CD4-positive, alpha-beta T cell treated with Interleukin-6 for 4 hours (primary cell): ENCODE measurements around the gene KRT23.

Experiments
- DNase-seq: peaks from one replicate; pipeline ENCODE4 v3.0.0-alpha.2; 2020; ENCODE audit warnings: mixed read lengths

KRT23 gene

GRCh38 chr17:40937384-40937819 lies at the start of gene KRT23:
Gene KRT23 (minus strand): TSS chr17:40937646. CDS start chr17:40936603, 1,043 bp downstream.
- no peak for DNase-seq

- no peak for DNase-seq
These were observed 49.5 kb upstream of the KRT23 start for GRCh38 chr17:40986920-40987319.

DNA sequence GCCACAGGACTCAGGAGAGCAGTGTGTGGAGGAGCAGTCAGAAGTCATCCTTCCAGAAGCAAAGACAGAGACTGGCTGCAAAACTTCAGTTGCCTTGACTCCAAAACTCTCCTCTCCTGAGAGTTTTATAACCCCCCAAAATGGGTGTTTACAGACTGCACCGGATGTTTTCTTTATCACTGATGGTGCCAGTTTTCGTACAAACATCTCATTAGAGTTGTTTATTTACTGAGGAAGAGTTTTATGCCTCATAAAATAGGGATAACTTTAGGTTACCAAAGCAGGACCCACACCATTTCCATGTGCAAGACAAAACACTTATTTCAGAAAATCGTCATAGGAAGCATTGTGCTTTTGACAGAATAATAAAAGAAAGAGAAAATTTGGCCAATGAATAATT lies 46.8 kb upstream of the KRT23 start, which contains the start of gene KRT40:
KRT40 (minus strand) TSS at position 101 of the 400 bp plus-strand sequence; CDS start at position 48, 53 bp downstream.
- DNase-seq: no peak

DNA sequence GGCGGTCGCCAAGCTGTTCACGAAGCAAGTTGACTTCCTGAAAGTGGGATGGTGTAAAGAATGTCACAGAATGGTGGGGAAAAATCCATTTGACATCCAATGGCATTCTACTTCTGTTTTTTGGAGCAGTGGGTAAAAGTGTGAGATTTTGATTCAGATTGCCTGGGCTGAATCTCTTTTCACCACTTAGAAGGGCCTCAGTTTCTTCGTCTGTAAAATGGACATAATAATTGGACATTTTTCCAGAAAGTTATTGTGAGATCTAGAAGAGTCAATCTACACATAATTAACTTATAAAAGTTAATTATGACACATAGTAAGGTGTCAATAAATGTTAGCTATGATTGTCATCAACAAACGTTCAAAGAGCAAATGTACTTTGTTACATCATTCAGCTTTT lies 43.7 kb upstream of the KRT23 start:
- DNase-seq: no peak

DNA sequence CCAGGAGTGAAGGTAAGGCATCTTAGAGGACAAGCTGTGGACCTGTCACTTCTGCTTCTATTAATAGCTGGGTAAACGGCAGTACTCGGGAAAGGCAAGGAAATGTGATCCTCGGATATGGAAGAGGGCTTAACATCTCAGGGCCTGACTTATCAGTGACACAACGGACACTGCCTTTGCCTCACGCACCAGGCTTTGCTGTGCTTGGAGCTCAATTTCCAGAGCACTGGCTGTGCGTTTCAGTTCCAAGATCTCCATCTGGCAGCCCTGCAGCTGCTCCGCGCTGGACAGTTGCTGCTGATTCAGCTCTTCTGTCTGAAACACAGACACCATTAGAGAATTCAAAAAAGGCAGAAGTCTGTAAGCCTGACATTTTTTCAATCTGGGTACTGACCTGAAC lies 43.1 kb upstream of the KRT23 start:
- DNase-seq: no peak

- no peak for DNase-seq
These were observed 42.7 kb upstream of the KRT23 start for GRCh38 chr17:40980117-40980516.

DNA sequence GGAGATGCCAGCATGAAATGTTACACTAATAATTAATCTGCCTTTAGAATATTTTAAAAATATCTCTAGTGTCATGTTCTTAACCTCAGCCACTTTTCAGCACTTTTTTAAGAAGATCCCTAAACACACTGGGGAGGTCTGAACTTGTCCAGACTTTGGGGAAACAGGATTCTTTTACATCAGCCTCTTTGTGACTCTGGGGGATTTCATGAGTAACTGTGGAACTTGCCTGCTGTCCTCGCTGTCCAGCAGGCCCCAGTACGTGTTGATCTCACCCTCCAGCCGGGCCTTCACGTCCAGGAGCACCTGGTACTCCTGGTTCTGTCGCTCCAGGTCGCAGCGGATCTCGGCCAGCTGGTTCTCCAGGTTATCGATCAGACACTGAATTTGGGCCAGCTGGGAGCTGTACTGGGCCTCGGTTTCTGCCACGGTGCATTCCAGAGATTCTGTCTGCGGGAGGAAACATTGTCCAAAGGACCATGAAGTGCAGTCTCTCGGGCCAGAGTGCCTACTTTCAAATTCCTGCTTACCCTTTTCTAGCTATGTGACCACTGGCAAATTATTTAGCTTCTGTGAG lies 41.2 kb upstream of the KRT23 start:
- no peak for DNase-seq

GRCh38 chr17:40975516-40975915 lies 38.1 kb upstream of the KRT23 start:
- no peak for DNase-seq

- no peak for DNase-seq
These were observed 36.9 kb upstream of the KRT23 start for GRCh38 chr17:40974366-40974765.

DNA sequence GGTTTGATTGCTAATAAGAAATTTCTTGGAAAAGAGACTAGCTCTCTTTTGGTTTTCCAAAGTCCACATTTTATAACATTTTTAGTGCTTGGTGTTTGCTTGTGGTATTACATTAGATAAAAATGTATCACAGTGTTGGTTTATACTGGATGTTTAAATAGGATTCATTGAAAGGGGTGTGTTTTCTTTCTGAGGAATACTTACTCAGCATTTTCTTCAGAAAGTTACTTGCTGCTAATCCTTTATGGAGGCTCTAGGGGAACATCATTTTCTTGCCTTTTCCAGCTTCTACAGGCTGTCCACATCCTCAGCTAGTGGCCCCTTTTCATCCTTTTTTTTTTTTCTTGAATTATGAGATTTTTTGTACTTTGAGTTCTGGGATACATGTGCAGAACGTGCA lies 30.1 kb upstream of the KRT23 start:
- DNase-seq: no peak

GRCh38 chr17:40966848-40967247 lies 29.4 kb upstream of the KRT23 start, which contains the start of gene KRT39:
Gene KRT39 (minus strand): TSS chr17:40966948. CDS start chr17:40966856, 92 bp downstream.
- no peak for DNase-seq

GRCh38 chr17:40963838-40964237 lies 26.4 kb upstream of the KRT23 start:
- DNase-seq: peak; percentile 2

GRCh38 chr17:40962059-40962561 lies 24.7 kb upstream of the KRT23 start:
- no peak for DNase-seq

DNA sequence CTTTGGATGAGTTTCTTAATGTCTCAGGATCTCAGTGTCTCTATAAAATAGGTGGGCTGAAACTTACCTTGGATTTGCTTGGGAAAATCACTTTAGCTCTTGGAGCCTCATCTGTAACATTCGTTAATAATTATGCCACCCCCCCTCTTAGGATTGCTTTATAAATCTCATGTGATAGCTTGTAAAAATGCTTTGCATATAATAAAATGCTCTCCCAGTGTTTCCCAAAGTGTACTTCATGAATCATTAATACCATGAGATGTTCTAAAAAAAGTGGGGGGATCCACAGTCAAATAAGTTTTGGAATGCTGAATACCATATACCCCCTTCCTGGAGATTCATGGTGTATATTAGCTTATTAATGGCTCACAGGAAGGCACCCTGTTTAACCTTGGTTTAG lies 24.1 kb upstream of the KRT23 start:
- no peak for DNase-seq

- no peak for DNase-seq
These were observed 22.7 kb upstream of the KRT23 start for GRCh38 chr17:40960144-40960543.

GRCh38 chr17:40958086-40958953 lies 20.9 kb upstream of the KRT23 start:
- no peak for DNase-seq

DNA sequence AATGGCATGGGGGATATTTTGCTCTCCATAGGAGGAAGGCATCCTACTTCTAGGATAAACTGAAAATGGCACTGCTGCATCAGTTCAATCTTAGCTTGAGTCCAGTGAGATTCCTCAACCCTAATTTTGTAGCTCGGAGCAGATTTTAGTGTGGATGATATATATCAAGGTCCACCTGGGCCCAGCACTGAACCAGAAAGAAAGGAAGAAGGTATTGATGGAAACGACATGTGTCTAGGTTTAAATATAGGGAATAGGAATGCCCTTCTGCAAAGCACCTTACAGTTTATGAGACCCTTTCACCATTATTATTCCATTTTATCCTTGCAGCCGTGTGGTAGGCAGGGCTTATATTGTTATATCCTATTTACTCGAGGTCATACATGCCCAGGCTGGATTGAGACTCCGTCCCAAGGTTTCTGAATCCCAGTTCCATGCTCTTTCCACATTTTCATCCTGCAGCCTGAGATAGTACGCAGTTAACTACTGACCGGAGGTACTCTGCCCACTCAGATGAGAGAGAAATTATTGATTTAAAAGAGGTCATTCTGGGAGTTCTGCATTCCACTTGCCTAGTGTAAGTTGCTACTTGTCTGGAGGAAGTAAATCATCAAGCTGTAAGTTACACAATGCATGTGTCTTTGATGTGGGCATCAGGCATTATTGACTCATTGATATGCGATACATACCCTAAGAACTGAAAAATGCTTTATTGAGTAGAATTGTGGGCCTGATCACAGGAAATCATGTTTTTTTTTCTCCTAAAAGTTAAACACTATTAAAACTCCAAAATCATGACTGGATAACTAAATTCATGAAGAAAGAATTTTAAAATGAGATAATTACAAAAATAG lies 19.2 kb upstream of the KRT23 start:
- no peak for DNase-seq

DNA sequence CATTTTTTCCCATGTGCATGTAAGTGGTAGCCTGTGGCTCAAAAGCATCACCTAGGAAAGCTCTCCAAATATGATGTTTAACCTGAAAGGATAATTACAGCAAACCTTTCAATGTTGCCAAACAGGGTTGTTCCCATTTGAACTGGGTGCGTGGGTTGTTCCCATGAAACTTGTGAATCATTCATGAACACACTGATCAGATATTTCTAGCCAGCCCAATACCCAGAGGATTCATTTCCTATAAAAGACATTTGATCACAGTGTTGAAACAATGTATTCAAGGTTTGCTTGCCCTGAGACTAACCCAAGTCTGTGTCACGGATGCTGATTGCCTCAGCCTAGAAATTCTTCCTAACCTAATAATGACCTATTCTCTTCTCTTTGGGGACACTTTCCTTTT lies 16.4 kb upstream of the KRT23 start:
- DNase-seq: no peak

DNA sequence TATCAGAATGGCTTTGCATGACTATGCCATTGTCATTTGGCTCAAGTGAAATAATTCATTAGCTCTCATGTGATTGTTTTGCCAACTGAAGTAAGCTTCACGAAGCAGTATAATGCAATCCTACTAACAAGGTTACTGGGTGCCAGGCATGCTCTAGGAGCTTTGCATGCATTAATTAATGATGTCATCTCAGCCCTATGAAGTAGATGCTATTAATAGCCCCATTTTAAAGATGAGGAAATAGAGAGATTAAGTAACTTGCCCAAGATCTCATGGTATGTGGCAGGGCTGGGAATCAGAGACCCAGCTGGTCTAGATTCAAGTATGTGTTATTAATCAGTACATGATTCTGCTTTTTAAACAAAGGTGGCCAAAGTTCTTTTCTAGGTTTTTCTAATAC lies 15.2 kb upstream of the KRT23 start:
- no peak for DNase-seq

GRCh38 chr17:40952154-40952553 lies 14.7 kb upstream of the KRT23 start:
- DNase-seq: no peak

DNA sequence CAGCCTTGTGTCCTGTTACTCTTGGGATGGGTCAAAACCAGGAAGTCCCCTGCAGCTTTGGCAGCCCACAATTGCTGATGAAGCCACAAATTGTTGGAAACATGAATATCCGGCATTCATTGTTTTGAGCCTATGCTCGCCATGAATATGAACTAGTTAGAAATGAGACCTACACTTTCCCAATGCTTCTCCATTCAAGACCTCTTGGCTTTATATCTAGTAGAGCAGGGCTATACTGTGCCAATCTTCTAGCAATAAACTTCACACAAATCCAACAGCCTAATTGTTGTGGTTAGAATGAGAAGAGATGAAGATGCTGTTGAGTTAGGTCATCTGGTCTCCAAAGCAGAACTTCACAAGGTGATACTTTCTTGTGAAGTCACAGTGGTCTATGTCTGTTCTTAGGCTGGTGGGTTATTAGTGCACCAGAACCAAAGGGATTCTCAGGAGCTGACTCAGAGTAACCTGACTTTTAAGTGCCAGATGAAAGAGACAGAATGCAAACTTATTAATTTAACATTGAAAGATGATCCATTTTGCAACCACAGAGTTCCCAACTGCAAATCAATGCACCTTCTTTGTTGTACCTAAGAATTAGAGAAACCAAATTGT lies 13.7 kb upstream of the KRT23 start:
- no peak for DNase-seq

DNA sequence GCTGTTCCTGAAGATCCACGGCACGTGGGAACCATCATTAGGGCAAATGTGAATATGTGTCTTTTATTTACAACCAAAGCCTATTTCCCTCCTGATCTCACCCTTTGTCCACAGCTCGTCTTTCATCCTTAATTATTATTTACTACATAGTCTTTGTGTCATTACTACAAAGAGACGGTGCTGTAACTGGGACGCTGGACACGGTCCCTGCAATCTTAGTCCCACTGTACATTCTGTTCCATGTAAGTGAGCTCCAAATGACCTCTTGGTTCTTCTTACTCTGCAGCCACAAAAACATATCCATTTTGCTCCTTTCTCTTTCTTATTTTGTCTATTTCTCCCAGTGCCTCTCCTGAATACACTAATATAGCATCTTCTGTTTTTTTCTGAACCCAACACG lies 12.7 kb upstream of the KRT23 start:
- no peak for DNase-seq

GRCh38 chr17:40949418-40949817 lies 12.0 kb upstream of the KRT23 start:
- DNase-seq: no peak
